ENCODE data around the gene OTUD4.

DNA sequence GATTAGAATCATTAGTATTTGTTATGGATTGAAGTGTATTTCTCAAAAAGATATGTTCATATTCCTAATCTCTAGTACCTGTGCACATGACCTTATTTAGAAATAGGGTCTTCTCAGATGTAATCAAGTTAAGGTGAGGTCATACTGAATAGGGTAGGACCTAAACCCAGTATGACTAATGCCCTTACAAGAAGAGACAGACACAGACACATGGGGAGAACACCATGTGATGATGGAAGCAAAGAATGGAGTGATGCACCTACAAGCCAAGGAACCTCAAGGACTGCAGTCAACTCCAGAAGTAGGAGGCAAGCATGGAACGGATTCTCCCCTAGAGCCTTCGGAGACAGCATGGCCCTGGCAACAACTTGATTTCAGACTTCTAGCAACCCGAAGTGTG, 31.4 kb downstream of the OTUD4 start:
- no peak for TF ChIP-seq PPARA (CRISPR knock-in tag; IDR thresholded peaks at IDR 0.05; ENCODE audit: borderline replicate concordance)
- TF ChIP-seq, protein P1, sequence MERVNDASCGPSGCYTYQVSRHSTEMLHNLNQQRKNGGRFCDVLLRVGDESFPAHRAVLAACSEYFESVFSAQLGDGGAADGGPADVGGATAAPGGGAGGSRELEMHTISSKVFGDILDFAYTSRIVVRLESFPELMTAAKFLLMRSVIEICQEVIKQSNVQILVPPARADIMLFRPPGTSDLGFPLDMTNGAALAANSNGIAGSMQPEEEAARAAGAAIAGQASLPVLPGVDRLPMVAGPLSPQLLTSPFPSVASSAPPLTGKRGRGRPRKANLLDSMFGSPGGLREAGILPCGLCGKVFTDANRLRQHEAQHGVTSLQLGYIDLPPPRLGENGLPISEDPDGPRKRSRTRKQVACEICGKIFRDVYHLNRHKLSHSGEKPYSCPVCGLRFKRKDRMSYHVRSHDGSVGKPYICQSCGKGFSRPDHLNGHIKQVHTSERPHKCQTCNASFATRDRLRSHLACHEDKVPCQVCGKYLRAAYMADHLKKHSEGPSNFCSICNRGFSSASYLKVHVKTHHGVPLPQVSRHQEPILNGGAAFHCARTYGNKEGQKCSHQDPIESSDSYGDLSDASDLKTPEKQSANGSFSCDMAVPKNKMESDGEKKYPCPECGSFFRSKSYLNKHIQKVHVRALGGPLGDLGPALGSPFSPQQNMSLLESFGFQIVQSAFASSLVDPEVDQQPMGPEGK (CRISPR knock-in tag; IDR thresholded peaks at IDR 0.05; ENCODE audit: borderline replicate concordance), result no peak
- no peak for TF ChIP-seq RARB (CRISPR knock-in tag; IDR thresholded peaks at IDR 0.05)
- no peak for TF ChIP-seq TCF4 (CRISPR knock-in tag; IDR thresholded peaks at IDR 0.05; ENCODE audit: borderline replicate concordance)
- no peak for TF ChIP-seq CREB5 (CRISPR knock-in tag; IDR thresholded peaks at IDR 0.05; ENCODE audit: low read depth)
- TF ChIP-seq CSRNP3 (CRISPR knock-in tag; IDR thresholded peaks at IDR 0.05), result no peak
- no peak for TF ChIP-seq POU6F1 (CRISPR knock-in tag; IDR thresholded peaks at IDR 0.05; ENCODE audit: borderline replicate concordance, low read depth)
- no peak for TF ChIP-seq ZNF8 (CRISPR knock-in tag; IDR thresholded peaks at IDR 0.05)
- TF ChIP-seq ZNF70 (CRISPR knock-in tag; IDR thresholded peaks at IDR 0.05), result no peak
- TF ChIP-seq, protein P2, sequence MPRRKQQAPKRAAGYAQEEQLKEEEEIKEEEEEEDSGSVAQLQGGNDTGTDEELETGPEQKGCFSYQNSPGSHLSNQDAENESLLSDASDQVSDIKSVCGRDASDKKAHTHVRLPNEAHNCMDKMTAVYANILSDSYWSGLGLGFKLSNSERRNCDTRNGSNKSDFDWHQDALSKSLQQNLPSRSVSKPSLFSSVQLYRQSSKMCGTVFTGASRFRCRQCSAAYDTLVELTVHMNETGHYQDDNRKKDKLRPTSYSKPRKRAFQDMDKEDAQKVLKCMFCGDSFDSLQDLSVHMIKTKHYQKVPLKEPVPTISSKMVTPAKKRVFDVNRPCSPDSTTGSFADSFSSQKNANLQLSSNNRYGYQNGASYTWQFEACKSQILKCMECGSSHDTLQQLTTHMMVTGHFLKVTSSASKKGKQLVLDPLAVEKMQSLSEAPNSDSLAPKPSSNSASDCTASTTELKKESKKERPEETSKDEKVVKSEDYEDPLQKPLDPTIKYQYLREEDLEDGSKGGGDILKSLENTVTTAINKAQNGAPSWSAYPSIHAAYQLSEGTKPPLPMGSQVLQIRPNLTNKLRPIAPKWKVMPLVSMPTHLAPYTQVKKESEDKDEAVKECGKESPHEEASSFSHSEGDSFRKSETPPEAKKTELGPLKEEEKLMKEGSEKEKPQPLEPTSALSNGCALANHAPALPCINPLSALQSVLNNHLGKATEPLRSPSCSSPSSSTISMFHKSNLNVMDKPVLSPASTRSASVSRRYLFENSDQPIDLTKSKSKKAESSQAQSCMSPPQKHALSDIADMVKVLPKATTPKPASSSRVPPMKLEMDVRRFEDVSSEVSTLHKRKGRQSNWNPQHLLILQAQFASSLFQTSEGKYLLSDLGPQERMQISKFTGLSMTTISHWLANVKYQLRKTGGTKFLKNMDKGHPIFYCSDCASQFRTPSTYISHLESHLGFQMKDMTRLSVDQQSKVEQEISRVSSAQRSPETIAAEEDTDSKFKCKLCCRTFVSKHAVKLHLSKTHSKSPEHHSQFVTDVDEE (CRISPR knock-in tag; IDR thresholded peaks at IDR 0.05), result no peak
- no peak for TF ChIP-seq CSDC2 (CRISPR knock-in tag; IDR thresholded peaks at IDR 0.05)
- TF ChIP-seq ARNTL (CRISPR knock-in tag; IDR thresholded peaks at IDR 0.05; ENCODE audit: borderline replicate concordance, low read depth), result no peak
- no peak for TF ChIP-seq TOX (CRISPR knock-in tag; IDR thresholded peaks at IDR 0.05; ENCODE audit: borderline replicate concordance)
- TF ChIP-seq SNAI2 (CRISPR knock-in tag; IDR thresholded peaks at IDR 0.05), result no peak
